Measurements from ENCODE around the gene FAM110A.
"Not testable (repeated sequence)": the region's sequence is repeated elsewhere in the genome, so short reads cannot be mapped to it uniquely, and the experiment has no call there.

Gene FAM110A

GRCh38 chr20:873875-874607 is 40.5 kb downstream of the FAM110A start:
- DNase-seq (ENCODE audit: low spot score) = no peak

- DNase-seq (ENCODE audit: low spot score) = no peak
Measured at GRCh38 chr20:875115-875514, 41.6 kb downstream of the FAM110A start.

GRCh38 chr20:877814-878213 is 44.3 kb downstream of the FAM110A start:
- DNase-seq (ENCODE audit: low spot score) = no peak

GRCh38 chr20:878511-879307 is 45.2 kb downstream of the FAM110A start:
- no peak for DNase-seq (ENCODE audit: low spot score)

- no peak for DNase-seq (ENCODE audit: low spot score)
Measured at GRCh38 chr20:879626-880025, 46.1 kb downstream of the FAM110A start.

- no peak for DNase-seq (ENCODE audit: low spot score)
Measured at GRCh38 chr20:881051-881782, 47.7 kb downstream of the FAM110A start.

- no peak for DNase-seq (ENCODE audit: low spot score)
Measured at GRCh38 chr20:881783-882144, 48.2 kb downstream of the FAM110A start.

- no peak for DNase-seq (ENCODE audit: low spot score)
Measured at GRCh38 chr20:884983-885952, 51.8 kb downstream of the FAM110A start.

GRCh38 chr20:887137-887536 is 53.6 kb downstream of the FAM110A start:
- DNase-seq (ENCODE audit: low spot score) = no peak

GRCh38 chr20:888057-888456 is 54.5 kb downstream of the FAM110A start:
- DNase-seq (ENCODE audit: low spot score) = no peak

- no peak for DNase-seq (ENCODE audit: low spot score)
Measured at GRCh38 chr20:889106-889505, 55.6 kb downstream of the FAM110A start.

- no peak for DNase-seq (ENCODE audit: low spot score)
Measured at GRCh38 chr20:889932-890463, 56.5 kb downstream of the FAM110A start.

GRCh38 chr20:890666-891057 is 57.1 kb downstream of the FAM110A start:
- DNase-seq (ENCODE audit: low spot score) = no peak

- no peak for DNase-seq (ENCODE audit: low spot score)
Measured at GRCh38 chr20:891058-891705, 57.7 kb downstream of the FAM110A start.

GRCh38 chr20:891706-892080 is 58.2 kb downstream of the FAM110A start:
- no peak for DNase-seq (ENCODE audit: low spot score)

GRCh38 chr20:892371-892770 is 58.9 kb downstream of the FAM110A start:
- not testable (repeated sequence) for DNase-seq (ENCODE audit: low spot score)
